ENCODE measurements around the gene CDH8.

DNA sequence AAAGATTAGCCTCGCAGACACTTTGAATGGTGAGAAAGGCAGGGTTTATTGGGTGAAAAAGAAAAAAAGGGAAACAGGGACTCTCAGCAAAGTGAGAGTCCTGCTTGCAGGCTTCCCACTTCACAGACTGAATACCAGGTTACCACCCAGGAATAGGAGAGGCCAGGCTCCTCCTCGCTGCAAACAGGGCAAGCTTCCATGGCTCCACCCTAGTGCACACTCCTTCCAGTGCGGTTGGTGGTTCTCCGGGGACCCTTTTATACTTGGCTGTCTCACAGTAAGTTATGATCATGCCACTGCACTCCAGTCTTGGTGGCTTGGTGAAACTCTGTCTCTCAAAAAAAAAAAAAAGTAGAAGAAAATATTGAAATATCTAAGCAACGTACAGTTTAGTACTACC lies 30.5 kb upstream of the CDH8 start:
- TF ChIP-seq POLR2AphosphoS5 (IDR thresholded peaks at IDR 0.05; ENCODE audit: low read depth) (no peak), GABPA (IDR thresholded peaks at IDR 0.05; ENCODE audit: low read depth) (no peak), SPI1 (IDR thresholded peaks at IDR 0.05; ENCODE audit: borderline replicate concordance, low read depth) (no peak)
- TF ChIP-seq, protein P1, sequence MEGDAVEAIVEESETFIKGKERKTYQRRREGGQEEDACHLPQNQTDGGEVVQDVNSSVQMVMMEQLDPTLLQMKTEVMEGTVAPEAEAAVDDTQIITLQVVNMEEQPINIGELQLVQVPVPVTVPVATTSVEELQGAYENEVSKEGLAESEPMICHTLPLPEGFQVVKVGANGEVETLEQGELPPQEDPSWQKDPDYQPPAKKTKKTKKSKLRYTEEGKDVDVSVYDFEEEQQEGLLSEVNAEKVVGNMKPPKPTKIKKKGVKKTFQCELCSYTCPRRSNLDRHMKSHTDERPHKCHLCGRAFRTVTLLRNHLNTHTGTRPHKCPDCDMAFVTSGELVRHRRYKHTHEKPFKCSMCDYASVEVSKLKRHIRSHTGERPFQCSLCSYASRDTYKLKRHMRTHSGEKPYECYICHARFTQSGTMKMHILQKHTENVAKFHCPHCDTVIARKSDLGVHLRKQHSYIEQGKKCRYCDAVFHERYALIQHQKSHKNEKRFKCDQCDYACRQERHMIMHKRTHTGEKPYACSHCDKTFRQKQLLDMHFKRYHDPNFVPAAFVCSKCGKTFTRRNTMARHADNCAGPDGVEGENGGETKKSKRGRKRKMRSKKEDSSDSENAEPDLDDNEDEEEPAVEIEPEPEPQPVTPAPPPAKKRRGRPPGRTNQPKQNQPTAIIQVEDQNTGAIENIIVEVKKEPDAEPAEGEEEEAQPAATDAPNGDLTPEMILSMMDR (IDR thresholded peaks at IDR 0.05; ENCODE audit: insufficient read depth, low read length): no peak
- TF ChIP-seq, protein P2, sequence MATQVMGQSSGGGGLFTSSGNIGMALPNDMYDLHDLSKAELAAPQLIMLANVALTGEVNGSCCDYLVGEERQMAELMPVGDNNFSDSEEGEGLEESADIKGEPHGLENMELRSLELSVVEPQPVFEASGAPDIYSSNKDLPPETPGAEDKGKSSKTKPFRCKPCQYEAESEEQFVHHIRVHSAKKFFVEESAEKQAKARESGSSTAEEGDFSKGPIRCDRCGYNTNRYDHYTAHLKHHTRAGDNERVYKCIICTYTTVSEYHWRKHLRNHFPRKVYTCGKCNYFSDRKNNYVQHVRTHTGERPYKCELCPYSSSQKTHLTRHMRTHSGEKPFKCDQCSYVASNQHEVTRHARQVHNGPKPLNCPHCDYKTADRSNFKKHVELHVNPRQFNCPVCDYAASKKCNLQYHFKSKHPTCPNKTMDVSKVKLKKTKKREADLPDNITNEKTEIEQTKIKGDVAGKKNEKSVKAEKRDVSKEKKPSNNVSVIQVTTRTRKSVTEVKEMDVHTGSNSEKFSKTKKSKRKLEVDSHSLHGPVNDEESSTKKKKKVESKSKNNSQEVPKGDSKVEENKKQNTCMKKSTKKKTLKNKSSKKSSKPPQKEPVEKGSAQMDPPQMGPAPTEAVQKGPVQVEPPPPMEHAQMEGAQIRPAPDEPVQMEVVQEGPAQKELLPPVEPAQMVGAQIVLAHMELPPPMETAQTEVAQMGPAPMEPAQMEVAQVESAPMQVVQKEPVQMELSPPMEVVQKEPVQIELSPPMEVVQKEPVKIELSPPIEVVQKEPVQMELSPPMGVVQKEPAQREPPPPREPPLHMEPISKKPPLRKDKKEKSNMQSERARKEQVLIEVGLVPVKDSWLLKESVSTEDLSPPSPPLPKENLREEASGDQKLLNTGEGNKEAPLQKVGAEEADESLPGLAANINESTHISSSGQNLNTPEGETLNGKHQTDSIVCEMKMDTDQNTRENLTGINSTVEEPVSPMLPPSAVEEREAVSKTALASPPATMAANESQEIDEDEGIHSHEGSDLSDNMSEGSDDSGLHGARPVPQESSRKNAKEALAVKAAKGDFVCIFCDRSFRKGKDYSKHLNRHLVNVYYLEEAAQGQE (IDR thresholded peaks at IDR 0.05; ENCODE audit: insufficient replicate concordance, low read depth): no peak

Measured in HL-60 (cell line).